Endothelial cell of umbilical vein (primary cell): ENCODE data around the gene PPP2R2C. TPM values are rescaled to one million over a fixed set of nuclear protein-coding genes. Genes with fewer than 3 reads are reported as not detected.
A peak's percentile ranks its signal among the peaks of the same experiment; 100 is the strongest.

Source experiments
- BruUV-seq: library from RNA; stranded (reverse); fragments of 400-500 nt; replicated peaks from 2 replicates; lab custom pipeline; 2021; lab: Mats Ljungman, UMichigan
- CTCF ChIA-PET: fragments of 300-600, 350-600 bp; sonication (Branson Sonifier 250); formaldehyde crosslinking; loops from one replicate; lab custom pipeline; 2021; ENCODE audit warnings: antibody characterized with exemption, inconsistent platforms; lab: Charles Lee
- POLR2A ChIA-PET: fragments of 300-600, 350-600 bp; sonication (Branson Sonifier 250); formaldehyde crosslinking; loops from one replicate; lab custom pipeline; 2021; ENCODE audit warnings: antibody characterized with exemption, inconsistent platforms; lab: Charles Lee
- DNase-seq: peaks from one replicate; pipeline ENCODE4 v3.0.0-alpha.2; 2011; ENCODE audit warnings: low read depth, low spot score
- FAIRE-seq: peaks from 2 replicates; lab custom pipeline; 2011; peaks lifted over from hg19 to GRCh38; lab: Jason Lieb, UNC
- H2AFZ ChIP-seq: 2 replicates; pipeline ENCODE4 v1.6.0; 2012; ENCODE audit warnings: low read depth, low read length, control low read depth, inconsistent platforms
- H3K27ac ChIP-seq: 2 replicates; pipeline ENCODE4 v1.5.1; 2011; ENCODE audit warnings: low read depth, mild to moderate bottlenecking, control low read depth, low read length, moderate library complexity; ENCODE audit not compliant: insufficient read depth
- H3K27me3 ChIP-seq, 2 experiments: 2 replicates each; pipeline versions ENCODE4 v1.6.0 to v1.6.1; 2011; ENCODE audit warnings: low read length in 2 of 2, mixed read lengths in 1 of 2; ENCODE audit not compliant: control insufficient read depth in 2 of 2, insufficient read depth in 2 of 2
- H3K36me3 ChIP-seq, 2 experiments: 2 replicates in 1 of 2; 3 replicates in 1 of 2; pipeline ENCODE4 v1.5.1; 2011; ENCODE audit warnings: low read length in 2 of 2, mild to moderate bottlenecking in 1 of 2, moderate library complexity in 1 of 2; ENCODE audit not compliant: control insufficient read depth in 2 of 2, insufficient read depth in 2 of 2; ENCODE audit errors: extremely low read depth in 1 of 2
- H3K4me1 ChIP-seq: 3 replicates; pipeline ENCODE4 v1.5.1; 2011; ENCODE audit warnings: mild to moderate bottlenecking, low read length; ENCODE audit not compliant: control insufficient read depth, insufficient read depth; ENCODE audit errors: extremely low read depth
- H3K4me2 ChIP-seq: 2 replicates; pipeline ENCODE4 v1.6.1; 2011; ENCODE audit warnings: low read length, control low read depth, mixed read lengths; ENCODE audit not compliant: insufficient read depth
- H3K4me3 ChIP-seq, 3 experiments: fragments of 200-600 bp in 1 of 3; sonication (generic), shearing (Covaris generic) in 1 of 3; replicated peaks in 1 of 3; 2 replicates each; pipeline ENCODE4 v1.5.1; 2011 to 2016; ENCODE audit warnings: control low read depth in 3 of 3, low read length in 3 of 3, mild to moderate bottlenecking in 2 of 3, inconsistent platforms in 1 of 3, low read depth in 1 of 3, moderate library complexity in 1 of 3; ENCODE audit not compliant: insufficient read depth in 1 of 3
- H3K79me2 ChIP-seq: 2 replicates; pipeline ENCODE4 v1.6.0; 2012; ENCODE audit warnings: low read length, inconsistent platforms; ENCODE audit not compliant: control insufficient read depth, insufficient read depth
- H3K9ac ChIP-seq: replicated peaks from 2 replicates; pipeline ENCODE3; 2011; ENCODE audit warnings: low read length, control low read depth; ENCODE audit not compliant: insufficient read depth; ENCODE audit errors: extremely low read depth
- H3K9me1 ChIP-seq: replicated peaks from 3 replicates; pipeline ENCODE4 v1.6.0; 2011; ENCODE audit warnings: mild to moderate bottlenecking, low read length; ENCODE audit not compliant: control insufficient read depth, insufficient read depth; ENCODE audit errors: extremely low read depth
- H3K9me3 ChIP-seq: replicated peaks from 2 replicates; pipeline ENCODE4 v1.5.1; 2012; ENCODE audit warnings: low read length, inconsistent platforms; ENCODE audit not compliant: control insufficient read depth, insufficient read depth
- H4K20me1 ChIP-seq: replicated peaks from 2 replicates; pipeline ENCODE3; 2011; ENCODE audit warnings: mild to moderate bottlenecking, low read length; ENCODE audit not compliant: control insufficient read depth, insufficient read depth; ENCODE audit errors: extremely low read depth
- FOS ChIP-seq: IDR thresholded peaks from 2 replicates; pipeline ENCODE4 v1.6.1; 2011; ENCODE audit warnings: mild to moderate bottlenecking, low read length, moderate library complexity, borderline replicate concordance; ENCODE audit not compliant: insufficient read depth
- GATA2 ChIP-seq: IDR thresholded peaks from 2 replicates; pipeline ENCODE4 v1.7.0; 2011; ENCODE audit warnings: low read depth, mild to moderate bottlenecking, moderate library complexity, mixed read lengths, low read length; ENCODE audit not compliant: insufficient read length, insufficient read depth
- JUN ChIP-seq: IDR thresholded peaks from 2 replicates; pipeline ENCODE4 v1.6.1; 2011; ENCODE audit warnings: borderline replicate concordance, low read depth; ENCODE audit not compliant: insufficient read length, insufficient read depth
- MYC ChIP-seq: IDR thresholded peaks from one replicate; pipeline ENCODE4 v1.6.1; 2011; ENCODE audit warnings: mild to moderate bottlenecking, low read depth, low read length
- POLR2A ChIP-seq: IDR thresholded peaks from 2 replicates; pipeline ENCODE4 v1.6.1; 2012; ENCODE audit warnings: low read depth, mild to moderate bottlenecking, control low read depth, low read length
- POLR2AphosphoS5 ChIP-seq: IDR thresholded peaks from 2 replicates; pipeline ENCODE4 v1.6.1; 2012; ENCODE audit warnings: low read depth, mild to moderate bottlenecking, control low read depth, low read length, moderate library complexity; ENCODE audit not compliant: insufficient read depth
- dilution Hi-C: fragments of 300-500 bp; cut with MboI; formaldehyde crosslinking; loops from one replicate; pipeline ENCODE4 v1.15.0; 2019; ENCODE audit warnings: low sequenced_read_pairs; ENCODE audit not compliant: extremely low pct_ligation_motif_present
- intact Hi-C: fragments of 100-400 bp; cut with micrococcal nuclease; formaldehyde crosslinking; loops from one replicate; pipeline ENCODE4 v1.10.0; 2022
- polyA plus RNA-seq, 4 experiments: library from polyadenylated mRNA; depleted of rRNA in 3 of 4; stranded (reverse) in 3 of 4; unstranded in 1 of 4; fragments of >200 nt; gene quantifications; 2 replicates each; pipeline versions ENCODE4 v1.2.1 to v1.2.3, GENCODE V29; 2011 to 2012; ENCODE audit warnings: missing spikeins in 1 of 4
- total RNA-seq: library from RNA; stranded (reverse); gene quantifications from 2 replicates; pipeline ENCODE4 v1.2.3, GENCODE V29; 2021
- TF ChIP-seq, protein P1 (sequence below), 2 donors: IDR thresholded peaks; 1 replicate in 1 of 2; 2 replicates in 1 of 2; pipeline ENCODE4 v1.5.1; 2011; ENCODE audit warnings: low read length in 2 of 2, mild to moderate bottlenecking in 2 of 2, moderate library complexity in 2 of 2, control low read depth in 1 of 2, inconsistent platforms in 1 of 2, low read depth in 1 of 2; ENCODE audit not compliant: insufficient read depth in 1 of 2; ENCODE audit errors: extremely low read depth in 1 of 2
- TF ChIP-seq, protein P2 (sequence below): IDR thresholded peaks from 2 replicates; pipeline ENCODE4 v1.6.1; 2011; ENCODE audit not compliant: insufficient read depth, insufficient read length

PPP2R2C gene
- total and polyA plus RNA-seq, 2 donors (not counting 3 experiments of a cell fraction or from before 2014, with no cell fraction given): 0.03 to 0.09 TPM

DNA sequence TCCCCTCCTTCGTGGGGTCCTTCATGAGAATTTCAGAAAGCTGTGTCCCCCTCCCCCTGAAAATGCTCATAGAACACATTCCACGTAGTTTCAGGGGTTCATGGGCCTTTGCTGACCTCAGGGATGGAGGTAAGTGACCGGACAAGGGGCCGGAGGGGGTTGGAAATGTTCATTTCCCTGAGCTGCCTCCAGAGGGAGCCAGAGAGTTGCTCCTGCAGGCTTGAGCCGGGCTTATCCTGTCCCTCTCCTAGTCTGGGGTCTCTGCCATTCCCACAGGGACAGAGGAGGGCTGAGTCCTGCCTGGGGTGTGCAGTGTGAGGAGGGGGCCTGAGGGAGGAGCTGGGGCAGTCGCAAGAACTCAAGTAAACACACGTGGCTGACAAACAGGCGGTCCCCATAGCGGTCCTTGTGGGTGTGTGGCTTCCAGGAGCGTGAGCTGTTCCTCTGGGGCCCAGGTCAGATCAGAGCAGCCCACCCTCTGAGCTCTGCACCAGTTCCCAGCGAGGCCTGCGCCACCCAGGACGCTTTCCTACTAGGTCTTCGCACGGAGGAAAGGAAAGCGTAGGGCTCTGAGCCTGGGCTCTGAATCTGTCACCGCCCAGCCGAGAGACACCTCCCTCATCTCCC, 140.3 kb downstream of the PPP2R2C start:
- FAIRE-seq: peak; percentile 66
- dilution Hi-C loops: no loop called here

More for the DNA sequence above, 140.3 kb downstream of the PPP2R2C start:
- Histone ChIP-seq H4K20me1 (no peaks in the 10 kb centered on the region), H3K27me3 (peaks cover 0 to under 1% of the 10 kb centered on the region in 2 experiments), H3K9me1 (no peaks in the 10 kb centered on the region), H3K9ac (no peak overlapping the region), H3K4me1 (no peaks in the 10 kb centered on the region), H3K4me3 (no peak overlapping the region), H3K4me2 (no peak overlapping the region), H3K36me3 (no peaks in the 10 kb centered on the region), H2AFZ (no peak overlapping the region), H3K9me3 (no peaks in the 10 kb centered on the region), H3K27ac (no peak overlapping the region), H3K79me2 (no peaks in the 10 kb centered on the region)
- CTCF ChIA-PET: interaction anchor here (0.8 to 16.2 kb wide), 27 partner anchors 9 to 334 kb away, joined by 3 to 808 read pairs (median 6); partner anchors contain the start of genes MAN2B2 and WFS1
- peak; percentile 42 for DNase-seq
- TF ChIP-seq GATA2: no peak
- TF ChIP-seq POLR2AphosphoS5: no peak
- TF ChIP-seq JUN: no peak
- TF ChIP-seq FOS: no peak
- no peak for TF ChIP-seq MYC
- TF ChIP-seq, protein P1, sequence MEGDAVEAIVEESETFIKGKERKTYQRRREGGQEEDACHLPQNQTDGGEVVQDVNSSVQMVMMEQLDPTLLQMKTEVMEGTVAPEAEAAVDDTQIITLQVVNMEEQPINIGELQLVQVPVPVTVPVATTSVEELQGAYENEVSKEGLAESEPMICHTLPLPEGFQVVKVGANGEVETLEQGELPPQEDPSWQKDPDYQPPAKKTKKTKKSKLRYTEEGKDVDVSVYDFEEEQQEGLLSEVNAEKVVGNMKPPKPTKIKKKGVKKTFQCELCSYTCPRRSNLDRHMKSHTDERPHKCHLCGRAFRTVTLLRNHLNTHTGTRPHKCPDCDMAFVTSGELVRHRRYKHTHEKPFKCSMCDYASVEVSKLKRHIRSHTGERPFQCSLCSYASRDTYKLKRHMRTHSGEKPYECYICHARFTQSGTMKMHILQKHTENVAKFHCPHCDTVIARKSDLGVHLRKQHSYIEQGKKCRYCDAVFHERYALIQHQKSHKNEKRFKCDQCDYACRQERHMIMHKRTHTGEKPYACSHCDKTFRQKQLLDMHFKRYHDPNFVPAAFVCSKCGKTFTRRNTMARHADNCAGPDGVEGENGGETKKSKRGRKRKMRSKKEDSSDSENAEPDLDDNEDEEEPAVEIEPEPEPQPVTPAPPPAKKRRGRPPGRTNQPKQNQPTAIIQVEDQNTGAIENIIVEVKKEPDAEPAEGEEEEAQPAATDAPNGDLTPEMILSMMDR (IDR thresholded peaks at IDR 0.05; ENCODE audit: extremely low read depth in 1 of 2, insufficient read depth in 1 of 2, low read depth in 1 of 2, low read length in 2 of 2): peak; percentile 78 to 88
- TF ChIP-seq, protein P2, sequence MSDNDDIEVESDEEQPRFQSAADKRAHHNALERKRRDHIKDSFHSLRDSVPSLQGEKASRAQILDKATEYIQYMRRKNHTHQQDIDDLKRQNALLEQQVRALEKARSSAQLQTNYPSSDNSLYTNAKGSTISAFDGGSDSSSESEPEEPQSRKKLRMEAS: no peak
- no peak for TF ChIP-seq POLR2A
- intact Hi-C loops: loop anchor here (1.0 kb wide), 2 partner anchors 68 to 214 kb away; no protein-coding TSS in a partner anchor
- no TSS peak for BruUV-seq
- POLR2A ChIA-PET: no interaction called here
